GM19035 (cell line): ENCODE data around the gene CATSPER3.

Experiments
- ATAC-seq: cut with Tn5 transposase; IDR thresholded peaks from one replicate; pipeline ENCODE4 v1.9.1; 2021; ENCODE audit not compliant: unreplicated experiment

Gene CATSPER3

GRCh38 chr5:135040333-135041144 is 72.8 kb downstream of the CATSPER3 start:
- ATAC-seq: no peak

GRCh38 chr5:135041145-135041587 is 73.5 kb downstream of the CATSPER3 start:
- ATAC-seq: no peak

- ATAC-seq: no peak
These were observed 74.0 kb downstream of the CATSPER3 start for GRCh38 chr5:135041726-135042125.

- ATAC-seq: no peak
These were observed 74.9 kb downstream of the CATSPER3 start for GRCh38 chr5:135042595-135042994.

GRCh38 chr5:135045488-135045887 is 77.8 kb downstream of the CATSPER3 start:
- no peak for ATAC-seq

- ATAC-seq: no peak
These were observed 79.1 kb downstream of the CATSPER3 start for GRCh38 chr5:135046661-135047346.

- no peak for ATAC-seq
These were observed 79.6 kb downstream of the CATSPER3 start for GRCh38 chr5:135047347-135047695.

GRCh38 chr5:135048286-135048685 is 80.6 kb downstream of the CATSPER3 start:
- no peak for ATAC-seq

GRCh38 chr5:135048930-135049329 is 81.2 kb downstream of the CATSPER3 start:
- no peak for ATAC-seq

- ATAC-seq: no peak
These were observed 82.6 kb downstream of the CATSPER3 start for GRCh38 chr5:135050244-135050767.

GRCh38 chr5:135051399-135051798 is 83.7 kb downstream of the CATSPER3 start:
- ATAC-seq: no peak

GRCh38 chr5:135051872-135052271 is 84.2 kb downstream of the CATSPER3 start:
- no peak for ATAC-seq

- ATAC-seq: no peak
These were observed 84.9 kb downstream of the CATSPER3 start for GRCh38 chr5:135052511-135053145.

GRCh38 chr5:135053278-135053677 is 85.6 kb downstream of the CATSPER3 start:
- ATAC-seq: peak; percentile 97

- no peak for ATAC-seq
These were observed 86.3 kb downstream of the CATSPER3 start for GRCh38 chr5:135053989-135054388.

GRCh38 chr5:135054546-135054945 is 86.8 kb downstream of the CATSPER3 start:
- ATAC-seq: no peak

- no peak for ATAC-seq
These were observed 87.7 kb downstream of the CATSPER3 start for GRCh38 chr5:135055396-135055795.

- no peak for ATAC-seq
These were observed 88.8 kb downstream of the CATSPER3 start for GRCh38 chr5:135056316-135057030.

- no peak for ATAC-seq
These were observed 89.5 kb downstream of the CATSPER3 start for GRCh38 chr5:135057233-135057632.

GRCh38 chr5:135058331-135058732 is 90.6 kb downstream of the CATSPER3 start:
- no peak for ATAC-seq
